HepG2 (cell line): ENCODE measurements around the gene ACACA. TPM values are rescaled to one million over a fixed set of nuclear protein-coding genes. Genes with fewer than 3 reads are reported as not detected.

Experiments used
- ATAC-seq: fragments of 200-7000 bp; cut with Tn5 transposase; 3 replicates; pipeline ENCODE4 v1.9.1; 2020; ENCODE audit warnings: mild to moderate bottlenecking, moderate library complexity
- BruUV-seq: library from RNA; stranded (reverse); fragments of 400-500 nt; replicated peaks from 2 replicates; lab custom pipeline; 2021; lab: Mats Ljungman, UMichigan
- CTCF ChIA-PET: fragments of 300-600 bp; formaldehyde crosslinking; extraction: SDS; loops from one replicate; lab custom pipeline; 2021; ENCODE audit warnings: low total read pairs, inconsistent platforms, low intra/inter-chr PET ratio; lab: Yijun Ruan, JAX
- POLR2A ChIA-PET: fragments of 350-600 bp; sonication (Branson Sonifier 250); formaldehyde crosslinking; loops from one replicate; lab custom pipeline; 2020; ENCODE audit warnings: antibody characterized with exemption, inconsistent platforms; lab: Yijun Ruan, JAX
- DNase-seq: peaks from one replicate; pipeline ENCODE4 v3.0.0-alpha.2; 2015; ENCODE audit warnings: low spot score
- FAIRE-seq: peaks from 3 replicates; lab custom pipeline; 2011; peaks lifted over from hg19 to GRCh38; lab: Jason Lieb, UNC
- H2AFZ ChIP-seq: one replicate; pipeline ENCODE4 v1.6.1; 2011; ENCODE audit warnings: low read length, inconsistent platforms
- H3K27ac ChIP-seq: fragments of 300-600 bp; 3 replicates; pipeline ENCODE4 v1.8.0; 2011; ENCODE audit warnings: mixed run types, mild to moderate bottlenecking, mixed read lengths, low read length, inconsistent platforms; ENCODE audit not compliant: insufficient read depth; ENCODE audit errors: extremely low read length
- H3K27me3 ChIP-seq, 2 experiments: fragments of 200-600 bp in 1 of 2; 2 replicates in 1 of 2; 3 replicates in 1 of 2; pipeline versions ENCODE4 v1.6.0 to v1.8.0; 2011; ENCODE audit warnings: low read length in 2 of 2, mild to moderate bottlenecking in 2 of 2, moderate library complexity in 2 of 2, inconsistent platforms in 1 of 2; ENCODE audit not compliant: insufficient read depth in 2 of 2, control insufficient read depth in 1 of 2
- H3K36me3 ChIP-seq, 2 experiments: fragments of 200-600 bp in 1 of 2; replicated peaks in 1 of 2; 2 replicates in 1 of 2; 3 replicates in 1 of 2; pipeline versions ENCODE4 v1.5.1 to v1.8.0; 2011; ENCODE audit warnings: low read length in 2 of 2, inconsistent platforms in 1 of 2; ENCODE audit not compliant: insufficient read depth in 2 of 2, control insufficient read depth in 1 of 2
- H3K4me1 ChIP-seq: 2 replicates; pipeline ENCODE4 v1.5.1; 2012; ENCODE audit warnings: low read length, inconsistent platforms; ENCODE audit not compliant: insufficient read depth
- H3K4me2 ChIP-seq: 2 replicates; pipeline ENCODE4 v1.6.0; 2011; ENCODE audit warnings: low read depth, low read length, inconsistent platforms
- H3K4me3 ChIP-seq, 3 experiments: fragments of 200-600 bp in 1 of 3; sonication (generic), shearing (Covaris generic) in 1 of 3; replicated peaks in 1 of 3; 2 replicates each; pipeline ENCODE4 v1.5.1; 2011 to 2016; ENCODE audit warnings: low read length in 3 of 3, inconsistent platforms in 2 of 3, low read depth in 2 of 3, mild to moderate bottlenecking in 2 of 3, control low read depth in 1 of 3, mixed read lengths in 1 of 3; ENCODE audit not compliant: insufficient read depth in 1 of 3
- H3K79me2 ChIP-seq: one replicate; pipeline ENCODE4 v1.6.1; 2011; ENCODE audit warnings: low read length, inconsistent platforms; ENCODE audit not compliant: insufficient read depth
- H3K9ac ChIP-seq: 2 replicates; pipeline ENCODE4 v1.6.0; 2011; ENCODE audit warnings: mild to moderate bottlenecking, low read depth, low read length, inconsistent platforms; ENCODE audit not compliant: insufficient read depth
- H3K9me3 ChIP-seq: 2 replicates; pipeline ENCODE4 v1.5.1; 2012; ENCODE audit warnings: mild to moderate bottlenecking, low read length
- H4K20me1 ChIP-seq: 2 replicates; pipeline ENCODE4 v1.6.0; 2011; ENCODE audit warnings: inconsistent platforms, mild to moderate bottlenecking, low read length, moderate library complexity; ENCODE audit not compliant: insufficient read depth
- CEBPB ChIP-seq: IDR thresholded peaks from 2 replicates; pipeline ENCODE4 v1.6.1; 2011; ENCODE audit warnings: low read depth, low read length, improper control_type of control experiment, borderline replicate concordance
- HNF4A ChIP-seq: sonication (generic); formaldehyde crosslinking; IDR thresholded peaks from 2 replicates; pipeline ENCODE4 v1.4.0; 2020; ENCODE audit warnings: missing genetic modification reagents
- PHF5A ChIP-seq: IDR thresholded peaks from one replicate; pipeline ENCODE4 v1.6.1; 2018; ENCODE audit warnings: low read depth, missing genetic modification reagents; ENCODE audit not compliant: unreplicated experiment
- POGZ ChIP-seq: sonication (generic); formaldehyde crosslinking; IDR thresholded peaks from 2 replicates; pipeline ENCODE4 v1.4.0; 2020; ENCODE audit warnings: mild to moderate bottlenecking, missing genetic modification reagents
- ZMYM2 ChIP-seq: sonication (generic); formaldehyde crosslinking; IDR thresholded peaks from 2 replicates; pipeline ENCODE4 v1.8.0; 2022; ENCODE audit warnings: mild to moderate bottlenecking, missing genetic modification reagents
- ZNF264 ChIP-seq: sonication (generic); formaldehyde crosslinking; IDR thresholded peaks from 2 replicates; pipeline ENCODE4 v1.4.0; 2020; ENCODE audit warnings: missing genetic modification reagents
- ZNF362 ChIP-seq: sonication (generic); formaldehyde crosslinking; IDR thresholded peaks from 2 replicates; pipeline ENCODE4 v1.4.0; 2020; ENCODE audit warnings: missing genetic modification reagents, mild to moderate bottlenecking, borderline replicate concordance
- ZNF770 ChIP-seq: sonication (generic); formaldehyde crosslinking; IDR thresholded peaks from 2 replicates; pipeline ENCODE4 v1.5.0; 2020; ENCODE audit warnings: mild to moderate bottlenecking, missing genetic modification reagents
- ZNF781 ChIP-seq: sonication (generic); formaldehyde crosslinking; IDR thresholded peaks from 2 replicates; pipeline ENCODE4 v1.5.1; 2020; ENCODE audit warnings: borderline replicate concordance, mild to moderate bottlenecking, missing genetic modification reagents; ENCODE audit errors: not compliant biosample characterization
- WGBS: methylation state at CpG from one replicate; pipeline ENCODE4 v1.1.6; 2017; ENCODE audit warnings: low lambda C conversion rate; 5-methylcytosine and 5-hydroxymethylcytosine counted together
- in situ Hi-C: cut with HindIII; loops from 2 replicates; pipeline ENCODE4 v1.10.0; 2017; ENCODE audit warnings: low pct_unique_long_range_greater_than_20kb; ENCODE audit not compliant: extremely low pct_ligation_motif_present
- intact Hi-C: fragments of 100-400 bp; cut with micrococcal nuclease; formaldehyde crosslinking; loops from one replicate; pipeline ENCODE4 v1.10.0; 2022; ENCODE audit not compliant: unreplicated experiment
- polyA plus RNA-seq, 8 experiments: library from polyadenylated mRNA; depleted of rRNA in 3 of 8; stranded (reverse) in 7 of 8; unstranded in 1 of 8; fragments of >200 nt; fragmentation: Illumina TruSeq in 4 of 8; extraction: Trizol in 4 of 8; gene quantifications; 2 replicates each; pipeline versions ENCODE4 v1.2.1 to v1.2.3, GENCODE V29; 2011 to 2016; ENCODE audit warnings: low read depth in 4 of 8, missing spikeins in 1 of 8, mixed read lengths in 1 of 8; ENCODE audit not compliant: insufficient read depth in 1 of 8
- total RNA-seq, 5 experiments: library from RNA; depleted of rRNA; stranded (reverse); fragments of >200 nt; fragmentation: Illumina TruSeq; extraction: Trizol; gene quantifications; 2 replicates each; pipeline ENCODE4 v1.2.3, GENCODE V29; 2016; ENCODE audit warnings: low read depth in 1 of 5
- TF ChIP-seq, protein P1 (sequence below): sonication (generic); formaldehyde crosslinking; IDR thresholded peaks from 2 replicates; pipeline ENCODE4 v1.5.0; 2020; ENCODE audit warnings: mild to moderate bottlenecking, missing genetic modification reagents

Gene ACACA
- total and polyA plus RNA-seq, 2 of the 13 experiments (the other 11 are each of a cell fraction or from before 2014, with no cell fraction given): 39.2 to 47.2 TPM

GRCh38 chr17:37342589-37342988 is 64.0 kb downstream of the ACACA start:
- Histone ChIP-seq H3K4me2 (no peak overlapping the region), H3K9ac (no peak overlapping the region), H3K27ac (no peak overlapping the region), H4K20me1 (peaks cover 3% of the 10 kb centered on the region; the same call in 1 of the 2 replicates), H3K9me3 (no peaks in the 10 kb centered on the region), H3K79me2 (peaks cover 78% of the 10 kb centered on the region), H3K27me3 (no peaks in the 10 kb centered on the region), H2AFZ (no peak overlapping the region), H3K4me3 (no peak overlapping the region), H3K36me3 (peaks cover 2 to 15% of the 10 kb centered on the region in 2 experiments; a peak in 3 of 5 replicates), H3K4me1 (peaks cover 52% of the 10 kb centered on the region)
- CTCF ChIA-PET: no interaction called here
- TF ChIP-seq, protein P1, sequence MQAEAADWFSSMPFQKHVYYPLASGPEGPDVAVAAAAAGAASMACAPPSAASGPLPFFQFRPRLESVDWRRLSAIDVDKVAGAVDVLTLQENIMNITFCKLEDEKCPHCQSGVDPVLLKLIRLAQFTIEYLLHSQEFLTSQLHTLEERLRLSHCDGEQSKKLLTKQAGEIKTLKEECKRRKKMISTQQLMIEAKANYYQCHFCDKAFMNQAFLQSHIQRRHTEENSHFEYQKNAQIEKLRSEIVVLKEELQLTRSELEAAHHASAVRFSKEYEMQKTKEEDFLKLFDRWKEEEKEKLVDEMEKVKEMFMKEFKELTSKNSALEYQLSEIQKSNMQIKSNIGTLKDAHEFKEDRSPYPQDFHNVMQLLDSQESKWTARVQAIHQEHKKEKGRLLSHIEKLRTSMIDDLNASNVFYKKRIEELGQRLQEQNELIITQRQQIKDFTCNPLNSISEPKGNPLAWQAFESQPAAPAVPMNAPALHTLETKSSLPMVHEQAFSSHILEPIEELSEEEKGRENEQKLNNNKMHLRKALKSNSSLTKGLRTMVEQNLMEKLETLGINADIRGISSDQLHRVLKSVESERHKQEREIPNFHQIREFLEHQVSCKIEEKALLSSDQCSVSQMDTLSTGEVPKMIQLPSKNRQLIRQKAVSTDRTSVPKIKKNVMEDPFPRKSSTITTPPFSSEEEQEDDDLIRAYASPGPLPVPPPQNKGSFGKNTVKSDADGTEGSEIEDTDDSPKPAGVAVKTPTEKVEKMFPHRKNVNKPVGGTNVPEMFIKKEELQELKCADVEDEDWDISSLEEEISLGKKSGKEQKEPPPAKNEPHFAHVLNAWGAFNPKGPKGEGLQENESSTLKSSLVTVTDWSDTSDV (CRISPR knock-in tag): no peak
- no peak for TF ChIP-seq PHF5A (CRISPR knock-in tag)
- peak; percentile 69 for TF ChIP-seq HNF4A
- TF ChIP-seq CEBPB: peak; percentile 14; the same call in 1 of the 2 replicates
- peak; percentile 83; the same call in 1 of the 2 replicates for TF ChIP-seq ZNF362
- TF ChIP-seq POGZ (CRISPR knock-in tag): 0 out of 2 replicates have a peak, but pooled peaks have one; percentile 28
- 0 out of 2 replicates have a peak, but pooled peaks have one; percentile 44 for TF ChIP-seq ZMYM2
- no peak for TF ChIP-seq ZNF264
- TF ChIP-seq ZNF781: no peak
- TF ChIP-seq ZNF770: peak; percentile 93
- DNase-seq (peak; percentile 27), ATAC-seq (peak; percentile 22; the same call in 1 of the 3 replicates), FAIRE-seq (no peak)
- intact Hi-C loops (no loop called here), in situ Hi-C loops (no loop called here)
- BruUV-seq: no TSS peak
- WGBS: 55% methylated on average over 2 of the region's 2 CpGs
- POLR2A ChIA-PET: interaction anchor here (1.1 kb wide), 1 partner anchor 16 kb away, joined by 8 read pairs; no protein-coding TSS in a partner anchor
